ENCODE data around the gene RPS2. TPM values are rescaled to one million over a fixed set of nuclear protein-coding genes. Genes with fewer than 3 reads are reported as not detected.
"Not testable (repeated sequence)": the region's sequence is repeated elsewhere in the genome, so short reads cannot be mapped to it uniquely, and the experiment has no call there.

The RPS2 gene
- total RNA-seq, 1 donor from 2014 or later = 2,309 TPM

DNA sequence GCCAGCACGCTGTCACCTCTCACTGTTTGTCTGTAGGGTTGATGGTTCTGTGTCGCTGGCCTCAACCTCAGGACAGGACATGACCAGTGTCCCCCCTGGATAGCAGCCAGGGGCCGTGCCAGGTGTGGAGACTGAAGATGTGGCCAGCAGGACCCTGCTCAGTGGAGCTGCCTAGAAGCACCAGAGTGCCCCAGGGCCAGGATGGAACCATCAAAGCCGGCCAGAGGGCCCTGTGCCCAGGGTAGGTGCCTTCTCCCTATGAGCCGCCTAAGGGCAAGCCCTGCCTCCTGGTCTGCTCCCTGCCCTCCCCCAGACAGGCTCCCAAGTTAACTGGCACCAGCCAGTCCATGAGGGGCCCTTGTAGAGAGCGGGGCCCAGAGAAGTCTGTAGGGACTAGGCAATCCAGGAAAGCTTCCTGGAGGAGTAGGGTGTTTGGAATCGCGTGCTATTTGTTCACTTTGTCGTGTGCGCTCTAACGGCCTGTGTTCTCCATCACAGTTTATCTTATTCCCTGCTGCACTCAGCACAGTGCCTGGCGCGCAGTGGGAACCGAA lies 5.8 kb downstream of the RPS2 start:
- no peak overlapping the region for H3K27ac Mint-ChIP-seq
- TF ChIP-seq, protein P1, sequence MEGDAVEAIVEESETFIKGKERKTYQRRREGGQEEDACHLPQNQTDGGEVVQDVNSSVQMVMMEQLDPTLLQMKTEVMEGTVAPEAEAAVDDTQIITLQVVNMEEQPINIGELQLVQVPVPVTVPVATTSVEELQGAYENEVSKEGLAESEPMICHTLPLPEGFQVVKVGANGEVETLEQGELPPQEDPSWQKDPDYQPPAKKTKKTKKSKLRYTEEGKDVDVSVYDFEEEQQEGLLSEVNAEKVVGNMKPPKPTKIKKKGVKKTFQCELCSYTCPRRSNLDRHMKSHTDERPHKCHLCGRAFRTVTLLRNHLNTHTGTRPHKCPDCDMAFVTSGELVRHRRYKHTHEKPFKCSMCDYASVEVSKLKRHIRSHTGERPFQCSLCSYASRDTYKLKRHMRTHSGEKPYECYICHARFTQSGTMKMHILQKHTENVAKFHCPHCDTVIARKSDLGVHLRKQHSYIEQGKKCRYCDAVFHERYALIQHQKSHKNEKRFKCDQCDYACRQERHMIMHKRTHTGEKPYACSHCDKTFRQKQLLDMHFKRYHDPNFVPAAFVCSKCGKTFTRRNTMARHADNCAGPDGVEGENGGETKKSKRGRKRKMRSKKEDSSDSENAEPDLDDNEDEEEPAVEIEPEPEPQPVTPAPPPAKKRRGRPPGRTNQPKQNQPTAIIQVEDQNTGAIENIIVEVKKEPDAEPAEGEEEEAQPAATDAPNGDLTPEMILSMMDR (IDR thresholded peaks at IDR 0.05; ENCODE audit: unreplicated experiment) = no peak
- peaks cover 20% of the 10 kb centered on the region for H3K4me1 Mint-ChIP-seq (ENCODE audit: low read depth)
- peaks cover 3% of the 10 kb centered on the region for H3K27me3 Mint-ChIP-seq
- peak overlapping the region; percentile 52 for H3K4me3 Mint-ChIP-seq (ENCODE audit: low read depth)
- DNase-seq (ENCODE audit: low spot score, unreplicated experiment) = no peak
- H3K36me3 Mint-ChIP-seq (ENCODE audit: insufficient read depth) = peaks cover 14% of the 10 kb centered on the region
- no peaks in the 10 kb centered on the region for H3K9me3 Mint-ChIP-seq (ENCODE audit: low read depth)

DNA sequence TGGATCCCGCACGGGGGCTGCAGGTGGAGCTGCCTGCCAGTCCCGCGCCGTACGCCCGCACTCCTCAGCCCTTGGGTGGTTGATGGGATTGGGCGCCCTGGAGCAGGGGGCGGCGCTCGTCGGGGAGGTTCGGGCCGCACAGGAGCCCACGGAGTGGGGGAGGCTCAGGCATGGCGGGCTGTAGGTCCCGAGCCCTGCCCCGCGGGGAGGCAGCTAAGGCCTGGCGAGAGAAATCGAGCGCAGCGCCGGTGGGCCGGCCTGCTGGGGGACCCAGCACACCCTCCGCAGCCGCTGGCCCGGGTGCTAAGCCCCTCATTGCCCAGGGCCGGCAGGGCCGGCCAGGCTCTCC lies 6.5 kb downstream of the RPS2 start:
- H3K4me3 Mint-ChIP-seq (ENCODE audit: low read depth); H3K9me3 Mint-ChIP-seq (ENCODE audit: low read depth); H3K27ac Mint-ChIP-seq; DNase-seq (ENCODE audit: low spot score, unreplicated experiment); H3K27me3 Mint-ChIP-seq: not testable (repeated sequence)
- H3K36me3 Mint-ChIP-seq (ENCODE audit: insufficient read depth) = peaks cover 11% of the 10 kb centered on the region
- peaks cover 17% of the 10 kb centered on the region for H3K4me1 Mint-ChIP-seq (ENCODE audit: low read depth)

DNA sequence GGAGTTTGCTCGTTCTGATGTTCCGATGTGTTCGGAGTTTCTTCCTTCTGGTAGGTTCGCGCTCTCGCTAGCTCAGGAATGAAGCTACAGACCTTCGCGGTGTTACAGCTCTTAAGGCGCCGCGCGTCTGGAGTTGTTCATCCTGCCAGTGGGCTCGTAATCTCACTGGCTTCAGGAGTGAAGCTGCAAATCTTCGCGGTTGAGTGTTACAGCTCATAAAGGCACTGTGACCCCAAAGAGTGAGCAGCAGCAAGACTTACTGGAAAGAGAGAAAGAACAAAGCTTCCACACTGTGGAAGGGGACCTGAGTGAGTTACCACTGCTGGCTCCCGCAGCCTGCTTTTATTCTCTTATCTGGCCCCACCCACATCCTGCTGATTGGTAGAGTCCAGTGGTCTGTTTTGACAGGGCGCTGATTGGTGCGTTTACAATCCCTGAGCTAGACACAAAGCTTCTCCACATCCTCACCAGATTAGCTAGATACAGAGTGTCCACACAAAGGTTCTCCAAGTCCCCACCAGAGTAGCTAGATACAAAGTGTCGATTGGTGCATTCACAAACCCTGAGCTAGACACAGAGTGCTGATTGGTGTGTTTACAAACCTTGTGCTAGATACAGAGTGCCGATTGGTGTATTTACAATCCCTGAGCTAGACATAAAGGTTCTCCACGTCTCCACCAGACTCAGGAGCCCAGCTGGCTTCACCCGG lies 7.0 kb downstream of the RPS2 start:
- peaks cover 13% of the 10 kb centered on the region for H3K4me1 Mint-ChIP-seq (ENCODE audit: low read depth)
- not testable (repeated sequence) for H3K36me3 Mint-ChIP-seq (ENCODE audit: insufficient read depth); H3K9me3 Mint-ChIP-seq (ENCODE audit: low read depth); H3K27me3 Mint-ChIP-seq; H3K27ac Mint-ChIP-seq; DNase-seq (ENCODE audit: low spot score, unreplicated experiment); H3K4me3 Mint-ChIP-seq (ENCODE audit: low read depth)

- Mint-ChIP-seq H3K27me3 (peaks cover 9% of the 10 kb centered on the region), H3K4me3 (ENCODE audit: low read depth) (no peak overlapping the region), H3K36me3 (ENCODE audit: insufficient read depth) (no peaks in the 10 kb centered on the region), H3K4me1 (ENCODE audit: low read depth) (no peaks in the 10 kb centered on the region), H3K9me3 (ENCODE audit: low read depth) (no peaks in the 10 kb centered on the region), H3K27ac (no peak overlapping the region)
- DNase-seq (ENCODE audit: low spot score, unreplicated experiment) = no peak
- TF ChIP-seq, protein P1 (IDR thresholded peaks at IDR 0.05; ENCODE audit: unreplicated experiment) = no peak
Measured at GRCh38 chr16:1953734-1954133, 10.9 kb downstream of the RPS2 start.

- H3K4me1 Mint-ChIP-seq (ENCODE audit: low read depth) = no peaks in the 10 kb centered on the region
- H3K9me3 Mint-ChIP-seq (ENCODE audit: low read depth) = no peaks in the 10 kb centered on the region
- H3K4me3 Mint-ChIP-seq (ENCODE audit: low read depth) = no peak overlapping the region
- DNase-seq (ENCODE audit: low spot score, unreplicated experiment) = no peak
- H3K36me3 Mint-ChIP-seq (ENCODE audit: insufficient read depth) = no peaks in the 10 kb centered on the region
- H3K27me3 Mint-ChIP-seq = peaks cover 7% of the 10 kb centered on the region
- TF ChIP-seq, protein P1 (IDR thresholded peaks at IDR 0.05; ENCODE audit: unreplicated experiment) = no peak
- H3K27ac Mint-ChIP-seq = no peak overlapping the region
Measured at GRCh38 chr16:1950559-1950958, 14.1 kb downstream of the RPS2 start.

DNA sequence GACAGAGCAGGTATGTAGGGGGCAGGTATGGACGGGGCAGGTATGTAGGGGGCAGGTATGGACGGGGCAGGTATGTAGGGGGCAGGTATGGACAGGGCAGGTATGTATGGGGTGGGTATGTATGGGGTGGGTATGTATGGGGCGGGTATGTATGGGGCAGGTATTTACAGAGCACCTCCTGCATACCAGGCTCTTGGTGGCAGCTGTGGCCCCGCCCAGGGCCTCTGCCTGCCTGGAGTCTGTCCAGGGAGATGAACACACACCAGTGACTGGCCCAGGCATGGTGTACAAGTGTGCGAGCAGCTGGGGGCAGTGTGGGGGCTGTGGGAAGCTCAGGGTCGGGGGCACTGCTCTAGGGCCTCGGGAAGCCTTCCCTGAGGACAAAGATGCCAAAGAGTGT lies 14.6 kb downstream of the RPS2 start:
- no peaks in the 10 kb centered on the region for H3K4me1 Mint-ChIP-seq (ENCODE audit: low read depth)
- H3K9me3 Mint-ChIP-seq (ENCODE audit: low read depth) = no peaks in the 10 kb centered on the region
- H3K27me3 Mint-ChIP-seq = peaks cover 7% of the 10 kb centered on the region
- H3K4me3 Mint-ChIP-seq (ENCODE audit: low read depth) = no peak overlapping the region
- no peak for DNase-seq (ENCODE audit: low spot score, unreplicated experiment)
- no peak overlapping the region for H3K27ac Mint-ChIP-seq
- TF ChIP-seq, protein P1 (IDR thresholded peaks at IDR 0.05; ENCODE audit: unreplicated experiment) = no peak
- no peaks in the 10 kb centered on the region for H3K36me3 Mint-ChIP-seq (ENCODE audit: insufficient read depth)

All from progenitor cell of endocrine pancreas (in vitro differentiated cells).